ENCODE measurements around the gene SLC25A51.

The SLC25A51 gene

DNA sequence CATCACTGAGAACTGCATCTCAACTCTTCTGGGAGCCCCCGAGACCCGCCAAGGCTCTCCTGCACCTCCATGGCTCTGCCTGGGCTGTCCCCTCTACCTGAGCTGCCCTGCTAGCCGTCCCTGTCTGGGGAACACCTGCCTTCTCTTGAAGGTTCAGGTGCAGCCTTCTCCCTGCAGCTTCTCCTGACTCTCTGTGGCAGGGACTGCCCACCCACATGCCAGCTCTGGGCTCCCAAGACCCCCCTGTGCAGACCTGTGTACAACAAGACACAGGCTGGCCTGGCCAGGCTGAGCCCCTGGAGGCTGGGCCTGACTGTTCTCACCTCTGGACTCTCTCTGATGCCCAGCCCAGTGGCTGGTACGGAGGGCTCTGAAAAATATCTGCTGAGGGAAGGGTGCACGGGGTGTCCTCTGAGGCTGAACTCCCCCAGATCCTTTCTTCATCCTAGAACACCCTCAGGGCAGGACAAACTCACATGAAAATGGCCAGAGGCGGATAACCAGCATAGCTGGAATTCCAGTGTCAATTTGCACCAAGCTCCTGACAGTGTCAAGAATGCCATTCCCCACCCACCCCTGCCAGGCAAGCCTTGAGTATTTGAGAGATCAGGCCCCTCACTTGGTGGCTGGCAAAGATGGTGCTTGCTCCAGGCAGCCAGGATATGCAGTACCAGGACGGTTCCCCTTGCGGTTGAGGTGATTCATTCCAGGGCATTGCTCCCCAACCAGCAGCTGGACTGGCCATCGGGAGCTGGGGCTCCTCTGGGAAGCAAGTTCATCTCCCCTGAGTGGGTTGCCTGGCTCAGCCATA is 40.9 kb upstream of the SLC25A51 start:
- no peaks in the 10 kb centered on the region for H3K9me3 Mint-ChIP-seq
- TF ChIP-seq, protein P1, sequence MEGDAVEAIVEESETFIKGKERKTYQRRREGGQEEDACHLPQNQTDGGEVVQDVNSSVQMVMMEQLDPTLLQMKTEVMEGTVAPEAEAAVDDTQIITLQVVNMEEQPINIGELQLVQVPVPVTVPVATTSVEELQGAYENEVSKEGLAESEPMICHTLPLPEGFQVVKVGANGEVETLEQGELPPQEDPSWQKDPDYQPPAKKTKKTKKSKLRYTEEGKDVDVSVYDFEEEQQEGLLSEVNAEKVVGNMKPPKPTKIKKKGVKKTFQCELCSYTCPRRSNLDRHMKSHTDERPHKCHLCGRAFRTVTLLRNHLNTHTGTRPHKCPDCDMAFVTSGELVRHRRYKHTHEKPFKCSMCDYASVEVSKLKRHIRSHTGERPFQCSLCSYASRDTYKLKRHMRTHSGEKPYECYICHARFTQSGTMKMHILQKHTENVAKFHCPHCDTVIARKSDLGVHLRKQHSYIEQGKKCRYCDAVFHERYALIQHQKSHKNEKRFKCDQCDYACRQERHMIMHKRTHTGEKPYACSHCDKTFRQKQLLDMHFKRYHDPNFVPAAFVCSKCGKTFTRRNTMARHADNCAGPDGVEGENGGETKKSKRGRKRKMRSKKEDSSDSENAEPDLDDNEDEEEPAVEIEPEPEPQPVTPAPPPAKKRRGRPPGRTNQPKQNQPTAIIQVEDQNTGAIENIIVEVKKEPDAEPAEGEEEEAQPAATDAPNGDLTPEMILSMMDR (IDR thresholded peaks at IDR 0.05; ENCODE audit: unreplicated experiment in 3 of 3): no peak
- peak overlapping the region in 1 of 3 experiments; percentile 32 for H3K4me3 Mint-ChIP-seq
- H3K4me1 Mint-ChIP-seq: peaks cover 47% of the 10 kb centered on the region
- H3K27me3 Mint-ChIP-seq (ENCODE audit: low read depth): no peaks in the 10 kb centered on the region
- peaks cover 4% of the 10 kb centered on the region for H3K36me3 Mint-ChIP-seq (ENCODE audit: low read depth)
- H3K27ac Mint-ChIP-seq: peak overlapping the region; percentile 46 to 80 (median 47)

- H3K9me3 Mint-ChIP-seq: no peaks in the 10 kb centered on the region
- no peak overlapping the region for H3K4me3 Mint-ChIP-seq
- H3K4me1 Mint-ChIP-seq: peaks cover 53% of the 10 kb centered on the region
- peak overlapping the region in 2 of 3 experiments; percentile 86 to 95 for H3K27ac Mint-ChIP-seq
- H3K36me3 Mint-ChIP-seq (ENCODE audit: low read depth): peaks cover 4% of the 10 kb centered on the region
- H3K27me3 Mint-ChIP-seq (ENCODE audit: low read depth): no peaks in the 10 kb centered on the region
- TF ChIP-seq, protein P1 (IDR thresholded peaks at IDR 0.05; ENCODE audit: unreplicated experiment in 3 of 3): no peak
Observed at GRCh38 chr9:37944266-37944650, 40.3 kb upstream of the SLC25A51 start.

GRCh38 chr9:37943345-37944265 is 39.7 kb upstream of the SLC25A51 start:
- H3K36me3 Mint-ChIP-seq (ENCODE audit: low read depth): peaks cover 4% of the 10 kb centered on the region
- peaks cover 60% of the 10 kb centered on the region for H3K4me1 Mint-ChIP-seq
- no peak overlapping the region for H3K4me3 Mint-ChIP-seq
- peak overlapping the region; percentile 86 to 95 (median 90) for H3K27ac Mint-ChIP-seq
- no peaks in the 10 kb centered on the region for H3K27me3 Mint-ChIP-seq (ENCODE audit: low read depth)
- no peaks in the 10 kb centered on the region for H3K9me3 Mint-ChIP-seq
- TF ChIP-seq, protein P1 (IDR thresholded peaks at IDR 0.05; ENCODE audit: unreplicated experiment in 3 of 3): no peak

- H3K4me3 Mint-ChIP-seq: no peak overlapping the region
- H3K27me3 Mint-ChIP-seq (ENCODE audit: low read depth): no peaks in the 10 kb centered on the region
- TF ChIP-seq, protein P1 (IDR thresholded peaks at IDR 0.05; ENCODE audit: unreplicated experiment in 3 of 3): no peak
- peaks cover 4% of the 10 kb centered on the region for H3K36me3 Mint-ChIP-seq (ENCODE audit: low read depth)
- no peaks in the 10 kb centered on the region for H3K9me3 Mint-ChIP-seq
- H3K27ac Mint-ChIP-seq: peak overlapping the region; percentile 13 to 95 (median 80)
- peaks cover 64% of the 10 kb centered on the region for H3K4me1 Mint-ChIP-seq
Observed at GRCh38 chr9:37942621-37943344, 38.9 kb upstream of the SLC25A51 start.

- Mint-ChIP-seq H3K4me1 (peaks cover 73% of the 10 kb centered on the region), H3K4me3 (no peak overlapping the region), H3K27me3 (ENCODE audit: low read depth) (peaks cover 3% of the 10 kb centered on the region), H3K36me3 (ENCODE audit: low read depth) (no peaks in the 10 kb centered on the region), H3K9me3 (no peaks in the 10 kb centered on the region), H3K27ac (peak overlapping the region in 1 of 3 experiments; percentile 95)
- TF ChIP-seq, protein P1 (IDR thresholded peaks at IDR 0.05; ENCODE audit: unreplicated experiment in 3 of 3): no peak
Observed at GRCh38 chr9:37941253-37941652, 37.3 kb upstream of the SLC25A51 start.
